HepG2 (cell line): ENCODE results near the gene ATP8B4. TPM values are rescaled to one million over a fixed set of nuclear protein-coding genes. Genes with fewer than 3 reads are reported as not detected.

Experiments used
- ATAC-seq: fragments of 200-7000 bp; cut with Tn5 transposase; 3 replicates; pipeline ENCODE4 v1.9.1; 2020; ENCODE audit warnings: mild to moderate bottlenecking, moderate library complexity
- BruUV-seq: library from RNA; stranded (reverse); fragments of 400-500 nt; replicated peaks from 2 replicates; lab custom pipeline; 2021; lab: Mats Ljungman, UMichigan
- CTCF ChIA-PET: fragments of 300-600 bp; formaldehyde crosslinking; extraction: SDS; loops from one replicate; lab custom pipeline; 2021; ENCODE audit warnings: low total read pairs, inconsistent platforms, low intra/inter-chr PET ratio; lab: Yijun Ruan, JAX
- POLR2A ChIA-PET: fragments of 350-600 bp; sonication (Branson Sonifier 250); formaldehyde crosslinking; loops from one replicate; lab custom pipeline; 2020; ENCODE audit warnings: antibody characterized with exemption, inconsistent platforms; lab: Yijun Ruan, JAX
- DNase-seq: peaks from one replicate; pipeline ENCODE4 v3.0.0-alpha.2; 2015; ENCODE audit warnings: low spot score
- FAIRE-seq: peaks from 3 replicates; lab custom pipeline; 2011; peaks lifted over from hg19 to GRCh38; lab: Jason Lieb, UNC
- H2AFZ ChIP-seq: one replicate; pipeline ENCODE4 v1.6.1; 2011; ENCODE audit warnings: low read length, inconsistent platforms
- H3K27ac ChIP-seq: fragments of 300-600 bp; 3 replicates; pipeline ENCODE4 v1.8.0; 2011; ENCODE audit warnings: mixed run types, mild to moderate bottlenecking, mixed read lengths, low read length, inconsistent platforms; ENCODE audit not compliant: insufficient read depth; ENCODE audit errors: extremely low read length
- H3K27me3 ChIP-seq, 2 experiments: fragments of 200-600 bp in 1 of 2; 2 replicates in 1 of 2; 3 replicates in 1 of 2; pipeline versions ENCODE4 v1.6.0 to v1.8.0; 2011; ENCODE audit warnings: low read length in 2 of 2, mild to moderate bottlenecking in 2 of 2, moderate library complexity in 2 of 2, inconsistent platforms in 1 of 2; ENCODE audit not compliant: insufficient read depth in 2 of 2, control insufficient read depth in 1 of 2
- H3K36me3 ChIP-seq, 2 experiments: fragments of 200-600 bp in 1 of 2; replicated peaks in 1 of 2; 2 replicates in 1 of 2; 3 replicates in 1 of 2; pipeline versions ENCODE4 v1.5.1 to v1.8.0; 2011; ENCODE audit warnings: low read length in 2 of 2, inconsistent platforms in 1 of 2; ENCODE audit not compliant: insufficient read depth in 2 of 2, control insufficient read depth in 1 of 2
- H3K4me1 ChIP-seq: 2 replicates; pipeline ENCODE4 v1.5.1; 2012; ENCODE audit warnings: low read length, inconsistent platforms; ENCODE audit not compliant: insufficient read depth
- H3K4me2 ChIP-seq: 2 replicates; pipeline ENCODE4 v1.6.0; 2011; ENCODE audit warnings: low read depth, low read length, inconsistent platforms
- H3K4me3 ChIP-seq, 3 experiments: fragments of 200-600 bp in 1 of 3; sonication (generic), shearing (Covaris generic) in 1 of 3; replicated peaks in 1 of 3; 2 replicates each; pipeline ENCODE4 v1.5.1; 2011 to 2016; ENCODE audit warnings: low read length in 3 of 3, inconsistent platforms in 2 of 3, low read depth in 2 of 3, mild to moderate bottlenecking in 2 of 3, control low read depth in 1 of 3, mixed read lengths in 1 of 3; ENCODE audit not compliant: insufficient read depth in 1 of 3
- H3K79me2 ChIP-seq: one replicate; pipeline ENCODE4 v1.6.1; 2011; ENCODE audit warnings: low read length, inconsistent platforms; ENCODE audit not compliant: insufficient read depth
- H3K9ac ChIP-seq: 2 replicates; pipeline ENCODE4 v1.6.0; 2011; ENCODE audit warnings: mild to moderate bottlenecking, low read depth, low read length, inconsistent platforms; ENCODE audit not compliant: insufficient read depth
- H3K9me3 ChIP-seq: 2 replicates; pipeline ENCODE4 v1.5.1; 2012; ENCODE audit warnings: mild to moderate bottlenecking, low read length
- H4K20me1 ChIP-seq: 2 replicates; pipeline ENCODE4 v1.6.0; 2011; ENCODE audit warnings: inconsistent platforms, mild to moderate bottlenecking, low read length, moderate library complexity; ENCODE audit not compliant: insufficient read depth
- ATF1 ChIP-seq: IDR thresholded peaks from 2 replicates; pipeline ENCODE4 v1.6.1; 2016; ENCODE audit warnings: mild to moderate bottlenecking, control low read depth
- ATRX ChIP-seq: sonication (generic); formaldehyde crosslinking; IDR thresholded peaks from 2 replicates; pipeline ENCODE4 v1.4.0; 2020; ENCODE audit warnings: missing genetic modification reagents, borderline replicate concordance
- ELF3 ChIP-seq: IDR thresholded peaks from 2 replicates; pipeline ENCODE4 v1.6.1; 2016; ENCODE audit warnings: missing genetic modification reagents, missing compliant biosample characterization
- FLYWCH1 ChIP-seq: sonication (generic); formaldehyde crosslinking; IDR thresholded peaks from 2 replicates; pipeline ENCODE4 v1.8.1; 2023; ENCODE audit warnings: mild to moderate bottlenecking, missing genetic modification reagents
- MAZ ChIP-seq, 2 experiments: sonication (generic) in 1 of 2; formaldehyde crosslinking in 1 of 2; IDR thresholded peaks; 2 replicates each; pipeline versions ENCODE4 v1.5.0 to v1.6.1; 2012 to 2020; ENCODE audit warnings: low read depth in 2 of 2, mild to moderate bottlenecking in 2 of 2, borderline replicate concordance in 1 of 2, improper control_type of control experiment in 1 of 2, low read length in 1 of 2, missing genetic modification reagents in 1 of 2, moderate library complexity in 1 of 2
- PLRG1 ChIP-seq: fragments of 450-650 bp; conservative IDR thresholded peaks from 2 replicates; pipeline ENCODE4 v1.6.1; 2016
- SIN3B ChIP-seq: fragments of 150-350 bp; IDR thresholded peaks from 2 replicates; pipeline ENCODE4 v1.6.1; 2014; ENCODE audit warnings: low read length
- TCF7L2 ChIP-seq: IDR thresholded peaks from 2 replicates; pipeline ENCODE4 v1.6.1; 2011; ENCODE audit warnings: mild to moderate bottlenecking, low read depth, low read length, moderate library complexity
- YEATS2 ChIP-seq: sonication (generic); formaldehyde crosslinking; IDR thresholded peaks from 2 replicates; pipeline ENCODE4 v1.4.0; 2020; ENCODE audit warnings: missing genetic modification reagents, borderline replicate concordance
- ZBTB3 ChIP-seq: sonication (generic); formaldehyde crosslinking; IDR thresholded peaks from 2 replicates; pipeline ENCODE4 v1.4.0; 2020; ENCODE audit warnings: low read depth, mild to moderate bottlenecking, moderate library complexity, missing genetic modification reagents, borderline replicate concordance
- ZKSCAN1 ChIP-seq: fragments of 150-350 bp; IDR thresholded peaks from 2 replicates; pipeline ENCODE4 v1.6.1; 2014; ENCODE audit warnings: low read length
- ZNF747 ChIP-seq: sonication (generic); formaldehyde crosslinking; IDR thresholded peaks from 2 replicates; pipeline ENCODE4 v1.8.1; 2023; ENCODE audit warnings: missing genetic modification reagents, mild to moderate bottlenecking, borderline replicate concordance
- WGBS: methylation state at CpG from one replicate; pipeline ENCODE4 v1.1.6; 2017; ENCODE audit warnings: low lambda C conversion rate; 5-methylcytosine and 5-hydroxymethylcytosine counted together
- in situ Hi-C: cut with HindIII; loops from 2 replicates; pipeline ENCODE4 v1.10.0; 2017; ENCODE audit warnings: low pct_unique_long_range_greater_than_20kb; ENCODE audit not compliant: extremely low pct_ligation_motif_present
- intact Hi-C: fragments of 100-400 bp; cut with micrococcal nuclease; formaldehyde crosslinking; loops from one replicate; pipeline ENCODE4 v1.10.0; 2022; ENCODE audit not compliant: unreplicated experiment
- polyA plus RNA-seq, 8 experiments: library from polyadenylated mRNA; depleted of rRNA in 3 of 8; stranded (reverse) in 7 of 8; unstranded in 1 of 8; fragments of >200 nt; fragmentation: Illumina TruSeq in 4 of 8; extraction: Trizol in 4 of 8; gene quantifications; 2 replicates each; pipeline versions ENCODE4 v1.2.1 to v1.2.3, GENCODE V29; 2011 to 2016; ENCODE audit warnings: low read depth in 4 of 8, missing spikeins in 1 of 8, mixed read lengths in 1 of 8; ENCODE audit not compliant: insufficient read depth in 1 of 8
- total RNA-seq, 5 experiments: library from RNA; depleted of rRNA; stranded (reverse); fragments of >200 nt; fragmentation: Illumina TruSeq; extraction: Trizol; gene quantifications; 2 replicates each; pipeline ENCODE4 v1.2.3, GENCODE V29; 2016; ENCODE audit warnings: low read depth in 1 of 5
- TF ChIP-seq, protein P1 (sequence below): sonication (generic); formaldehyde crosslinking; IDR thresholded peaks from 2 replicates; pipeline ENCODE4 v1.8.1; 2023; ENCODE audit warnings: mild to moderate bottlenecking, inconsistent platforms, moderate library complexity, missing genetic modification reagents, borderline replicate concordance
- TF ChIP-seq, protein P2 (sequence below): sonication (generic); formaldehyde crosslinking; IDR thresholded peaks from 2 replicates; pipeline ENCODE4 v1.5.0; 2020; ENCODE audit warnings: mild to moderate bottlenecking, missing genetic modification reagents, borderline replicate concordance
- TF ChIP-seq, protein P3 (sequence below): sonication (generic); formaldehyde crosslinking; IDR thresholded peaks from 2 replicates; pipeline ENCODE4 v1.9.0; 2021; ENCODE audit warnings: missing genetic modification reagents, borderline replicate concordance
- TF ChIP-seq, protein P4 (sequence below): sonication (generic); formaldehyde crosslinking; IDR thresholded peaks from 2 replicates; pipeline ENCODE4 v1.9.0; 2022; ENCODE audit warnings: low read depth, missing genetic modification reagents

Gene ATP8B4
- total and polyA plus RNA-seq, 2 of the 13 experiments (the other 11 are each of a cell fraction or from before 2014, with no cell fraction given): 0.24 to 0.69 TPM

DNA sequence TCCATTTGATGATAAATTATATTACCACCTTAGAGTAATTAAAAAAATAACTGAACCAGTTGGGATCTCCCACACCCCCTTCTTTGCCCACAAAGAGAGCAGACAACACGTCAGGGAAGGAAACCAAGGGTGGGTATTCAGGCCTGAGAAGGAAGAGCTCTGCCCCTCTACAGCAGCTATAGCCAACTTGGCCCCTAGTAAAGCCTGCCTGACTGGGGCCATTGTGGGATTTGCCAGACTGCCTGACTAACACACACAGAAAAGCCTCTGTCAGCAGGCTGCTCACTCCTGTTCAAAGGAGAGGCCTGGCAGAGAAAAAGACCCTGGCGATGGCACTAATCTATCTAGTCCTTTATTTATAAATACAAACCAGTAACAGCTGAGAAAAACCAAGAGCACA, 41.4 kb downstream of the ATP8B4 start:
- POLR2A ChIA-PET: no interaction called here
- no peaks in the 10 kb centered on the region for H3K27me3 ChIP-seq
- CTCF ChIA-PET: no interaction called here
- H3K79me2 ChIP-seq: no peaks in the 10 kb centered on the region
- 43% methylated on average over 2 of the region's 2 CpGs for WGBS
- in situ Hi-C loops (no loop called here), intact Hi-C loops (no loop called here)
- H3K36me3 ChIP-seq: no peaks in the 10 kb centered on the region
- BruUV-seq: no TSS peak
- ATAC-seq (no peak), FAIRE-seq (no peak), DNase-seq (no peak)
- no peak overlapping the region for H3K4me2 ChIP-seq
- no peak overlapping the region for H3K27ac ChIP-seq
- no peaks in the 10 kb centered on the region for H3K4me1 ChIP-seq
- no peaks in the 10 kb centered on the region for H4K20me1 ChIP-seq
- no peak overlapping the region for H2AFZ ChIP-seq
- no peaks in the 10 kb centered on the region for H3K9me3 ChIP-seq
- H3K4me3 ChIP-seq: no peak overlapping the region
- H3K9ac ChIP-seq: no peak overlapping the region
- TF ChIP-seq ZBTB3 (CRISPR knock-in tag) (no peak), YEATS2 (no peak), ZKSCAN1 (no peak), ELF3 (CRISPR knock-in tag) (no peak), FLYWCH1 (CRISPR knock-in tag) (no peak), MAZ (IDR thresholded peaks at IDR 0.05; ENCODE audit: borderline replicate concordance, low read depth, low read length) (no peak), MAZ (CRISPR knock-in tag; IDR thresholded peaks at IDR 0.05; ENCODE audit: low read depth) (no peak), ATRX (no peak), ATF1 (CRISPR knock-in tag) (no peak), ZNF747 (no peak), TCF7L2 (no peak), SIN3B (no peak), PLRG1 (no peak)
- TF ChIP-seq, protein P1, sequence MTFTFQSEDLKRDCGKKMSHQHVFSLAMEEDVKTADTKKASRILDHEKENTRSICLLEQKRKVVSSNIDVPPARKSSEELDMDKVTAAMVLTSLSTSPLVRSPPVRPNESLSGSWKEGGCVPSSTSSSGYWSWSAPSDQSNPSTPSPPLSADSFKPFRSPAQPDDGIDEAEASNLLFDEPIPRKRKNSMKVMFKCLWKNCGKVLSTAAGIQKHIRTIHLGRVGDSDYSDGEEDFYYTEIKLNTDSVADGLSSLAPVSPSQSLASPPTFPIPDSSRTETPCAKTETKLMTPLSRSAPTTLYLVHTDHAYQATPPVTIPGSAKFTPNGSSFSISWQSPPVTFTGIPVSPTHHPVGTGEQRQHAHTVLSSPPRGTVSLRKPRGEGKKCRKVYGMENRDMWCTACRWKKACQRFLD (CRISPR knock-in tag): no peak
- TF ChIP-seq, protein P2, sequence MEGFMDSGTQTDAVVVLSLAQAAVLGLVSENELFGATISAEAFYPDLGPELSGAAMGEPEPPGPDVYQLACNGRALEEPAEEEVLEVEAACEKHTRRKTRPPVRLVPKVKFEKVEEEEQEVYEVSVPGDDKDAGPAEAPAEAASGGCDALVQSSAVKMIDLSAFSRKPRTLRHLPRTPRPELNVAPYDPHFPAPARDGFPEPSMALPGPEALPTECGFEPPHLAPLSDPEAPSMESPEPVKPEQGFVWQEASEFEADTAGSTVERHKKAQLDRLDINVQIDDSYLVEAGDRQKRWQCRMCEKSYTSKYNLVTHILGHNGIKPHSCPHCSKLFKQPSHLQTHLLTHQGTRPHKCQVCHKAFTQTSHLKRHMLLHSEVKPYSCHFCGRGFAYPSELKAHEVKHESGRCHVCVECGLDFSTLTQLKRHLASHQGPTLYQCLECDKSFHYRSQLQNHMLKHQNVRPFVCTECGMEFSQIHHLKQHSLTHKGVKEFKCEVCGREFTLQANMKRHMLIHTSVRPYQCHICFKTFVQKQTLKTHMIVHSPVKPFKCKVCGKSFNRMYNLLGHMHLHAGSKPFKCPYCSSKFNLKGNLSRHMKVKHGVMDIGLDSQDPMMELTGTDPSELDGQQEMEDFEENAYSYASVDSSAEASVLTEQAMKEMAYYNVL (CRISPR knock-in tag): no peak
- TF ChIP-seq, protein P3, sequence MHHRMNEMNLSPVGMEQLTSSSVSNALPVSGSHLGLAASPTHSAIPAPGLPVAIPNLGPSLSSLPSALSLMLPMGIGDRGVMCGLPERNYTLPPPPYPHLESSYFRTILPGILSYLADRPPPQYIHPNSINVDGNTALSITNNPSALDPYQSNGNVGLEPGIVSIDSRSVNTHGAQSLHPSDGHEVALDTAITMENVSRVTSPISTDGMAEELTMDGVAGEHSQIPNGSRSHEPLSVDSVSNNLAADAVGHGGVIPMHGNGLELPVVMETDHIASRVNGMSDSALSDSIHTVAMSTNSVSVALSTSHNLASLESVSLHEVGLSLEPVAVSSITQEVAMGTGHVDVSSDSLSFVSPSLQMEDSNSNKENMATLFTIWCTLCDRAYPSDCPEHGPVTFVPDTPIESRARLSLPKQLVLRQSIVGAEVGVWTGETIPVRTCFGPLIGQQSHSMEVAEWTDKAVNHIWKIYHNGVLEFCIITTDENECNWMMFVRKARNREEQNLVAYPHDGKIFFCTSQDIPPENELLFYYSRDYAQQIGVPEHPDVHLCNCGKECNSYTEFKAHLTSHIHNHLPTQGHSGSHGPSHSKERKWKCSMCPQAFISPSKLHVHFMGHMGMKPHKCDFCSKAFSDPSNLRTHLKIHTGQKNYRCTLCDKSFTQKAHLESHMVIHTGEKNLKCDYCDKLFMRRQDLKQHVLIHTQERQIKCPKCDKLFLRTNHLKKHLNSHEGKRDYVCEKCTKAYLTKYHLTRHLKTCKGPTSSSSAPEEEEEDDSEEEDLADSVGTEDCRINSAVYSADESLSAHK: no peak
- TF ChIP-seq, protein P4, sequence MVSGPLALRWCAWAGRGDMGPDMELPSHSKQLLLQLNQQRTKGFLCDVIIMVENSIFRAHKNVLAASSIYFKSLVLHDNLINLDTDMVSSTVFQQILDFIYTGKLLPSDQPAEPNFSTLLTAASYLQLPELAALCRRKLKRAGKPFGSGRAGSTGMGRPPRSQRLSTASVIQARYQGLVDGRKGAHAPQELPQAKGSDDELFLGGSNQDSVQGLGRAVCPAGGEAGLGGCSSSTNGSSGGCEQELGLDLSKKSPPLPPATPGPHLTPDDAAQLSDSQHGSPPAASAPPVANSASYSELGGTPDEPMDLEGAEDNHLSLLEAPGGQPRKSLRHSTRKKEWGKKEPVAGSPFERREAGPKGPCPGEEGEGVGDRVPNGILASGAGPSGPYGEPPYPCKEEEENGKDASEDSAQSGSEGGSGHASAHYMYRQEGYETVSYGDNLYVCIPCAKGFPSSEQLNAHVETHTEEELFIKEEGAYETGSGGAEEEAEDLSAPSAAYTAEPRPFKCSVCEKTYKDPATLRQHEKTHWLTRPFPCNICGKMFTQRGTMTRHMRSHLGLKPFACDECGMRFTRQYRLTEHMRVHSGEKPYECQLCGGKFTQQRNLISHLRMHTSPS (CRISPR knock-in tag): no peak
